ENCODE data around the gene LRRC45.

- TF ChIP-seq CTCF (conservative IDR thresholded peaks at IDR 0.05 in 1 of 2, IDR thresholded peaks at IDR 0.05 in 1 of 2; ENCODE audit: low read depth in 1 of 2, low read length in 2 of 2): no peak
- no peak for TF ChIP-seq EZH2 (IDR thresholded peaks at IDR 0.05; ENCODE audit: low read length, missing control alignments)
These were observed 28.3 kb upstream of the LRRC45 start for GRCh38 chr17:81994593-81995462.
